NCI-H226 (cell line): ENCODE results near the gene SORCS2.

Source experiments
- DNase-seq: peaks from one replicate; pipeline ENCODE4 v3.0.0-alpha.2; 2015

SORCS2 gene

GRCh38 chr4:7648544-7649395 is 456.4 kb downstream of the SORCS2 start:
- DNase-seq: no peak

DNA sequence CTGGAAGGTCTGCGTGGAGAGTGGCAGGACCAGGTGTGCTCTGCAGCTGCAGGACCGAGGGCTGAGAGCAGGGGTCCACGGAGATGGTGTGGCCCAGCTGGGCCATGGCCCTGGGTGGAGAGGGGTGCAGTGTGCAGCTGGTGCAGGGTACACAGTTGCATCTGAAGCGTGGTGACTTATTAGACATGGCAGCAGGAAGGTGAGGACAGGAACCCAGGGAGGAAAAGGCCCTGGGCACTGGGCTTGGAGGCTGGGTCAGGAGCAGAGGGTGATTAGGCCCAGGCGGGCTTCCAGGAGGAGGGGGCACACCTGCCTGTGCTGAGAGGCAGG is 457.0 kb downstream of the SORCS2 start:
- no peak for DNase-seq

DNA sequence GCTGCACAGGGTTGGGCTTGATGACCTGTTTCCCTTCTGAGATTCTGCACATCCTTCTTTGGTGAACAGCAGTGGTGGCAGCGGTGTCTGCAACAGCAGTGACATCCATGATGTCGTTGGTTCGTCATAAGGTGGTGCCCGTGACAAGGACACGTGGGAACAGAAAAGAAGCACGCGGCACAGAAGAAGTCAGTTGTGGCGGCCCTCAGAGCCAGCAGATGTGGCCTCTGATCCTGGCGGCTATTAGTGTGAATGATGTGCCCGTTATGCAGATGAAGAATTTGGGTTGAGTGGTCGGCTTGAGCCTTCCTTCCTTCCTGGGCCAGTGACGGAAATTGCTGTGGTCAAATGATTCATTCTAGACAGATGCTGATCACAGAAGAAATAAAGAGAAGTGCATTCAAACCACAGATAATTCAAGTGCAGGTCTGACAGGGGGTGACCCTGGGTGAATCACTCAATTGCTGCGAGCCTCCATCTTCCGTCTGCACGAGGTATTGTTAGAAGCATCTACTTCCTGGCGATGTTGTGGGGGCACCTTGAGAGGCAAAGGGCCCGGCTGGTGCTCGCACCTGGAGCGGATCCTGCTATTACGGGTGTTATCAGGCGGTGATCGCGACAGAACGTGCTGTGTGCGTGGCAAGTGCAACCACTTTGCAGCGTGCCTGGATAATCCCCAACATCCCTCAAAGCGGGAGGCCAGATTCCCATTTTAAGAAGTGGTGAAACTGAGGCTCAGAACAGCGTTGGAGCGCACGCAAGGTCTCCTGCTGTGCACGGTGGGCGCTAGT is 457.6 kb downstream of the SORCS2 start:
- DNase-seq: peak; percentile 80

DNA sequence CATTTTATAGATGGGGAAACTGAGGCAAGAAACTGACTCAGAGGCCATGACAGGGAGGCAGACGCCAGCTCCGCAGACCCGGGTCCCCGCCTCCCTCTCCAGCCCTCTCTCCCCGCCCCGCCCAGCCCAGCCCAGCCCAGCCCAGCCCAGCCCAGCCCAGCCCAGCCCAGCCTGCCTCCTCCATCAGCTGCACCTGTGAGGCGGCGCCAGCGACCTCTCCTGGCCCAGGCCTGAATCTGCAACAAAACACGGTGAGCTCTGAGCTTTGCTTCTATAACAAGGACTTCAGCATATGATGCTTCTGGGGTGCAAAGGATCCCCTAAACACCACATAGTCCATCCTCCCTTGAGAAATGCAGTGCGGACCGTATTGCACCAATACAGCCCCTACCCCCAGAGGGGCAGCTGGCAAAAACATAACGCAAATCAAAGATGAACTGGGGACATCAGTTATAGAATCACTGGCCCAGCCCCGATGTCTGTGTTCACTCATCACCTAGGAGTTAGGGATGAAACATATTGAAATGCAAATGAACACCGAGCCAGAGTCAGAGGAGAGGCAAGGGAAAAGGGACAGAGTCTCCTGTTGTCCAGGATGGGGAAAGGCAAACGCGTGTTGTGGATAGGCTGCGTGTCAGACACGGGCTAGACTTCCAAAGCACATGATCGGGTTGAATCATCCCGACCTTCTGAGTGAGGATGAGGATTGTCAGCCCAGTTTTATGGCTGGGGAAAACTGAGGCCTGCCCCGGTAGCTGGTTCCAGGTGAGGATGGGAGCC is 458.5 kb downstream of the SORCS2 start:
- no peak for DNase-seq

GRCh38 chr4:7651461-7651921 is 459.2 kb downstream of the SORCS2 start:
- DNase-seq: no peak

- no peak for DNase-seq
Observed at GRCh38 chr4:7652006-7652405, 459.7 kb downstream of the SORCS2 start.

DNA sequence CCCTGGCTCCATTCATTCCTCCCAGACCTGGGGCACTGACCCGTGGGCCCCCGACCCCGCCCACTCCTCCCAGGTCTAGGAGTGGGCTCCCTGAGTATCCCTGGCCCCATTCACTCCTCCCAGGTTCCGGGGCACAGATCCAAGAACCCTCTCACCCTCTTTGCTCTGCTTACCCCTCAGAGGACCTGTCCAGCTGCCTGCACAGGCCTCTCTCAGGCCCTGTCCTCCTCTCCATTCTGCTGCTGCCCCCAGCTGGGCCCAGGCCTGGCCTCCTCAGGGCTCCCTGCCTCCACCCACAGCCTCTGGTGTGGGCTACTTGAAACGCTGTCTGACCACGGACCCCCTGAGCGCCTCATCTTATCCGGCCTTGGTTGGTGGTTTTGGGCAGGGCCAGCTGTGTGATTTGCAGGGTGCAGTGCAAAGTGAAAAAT is 460.1 kb downstream of the SORCS2 start:
- no peak for DNase-seq

DNA sequence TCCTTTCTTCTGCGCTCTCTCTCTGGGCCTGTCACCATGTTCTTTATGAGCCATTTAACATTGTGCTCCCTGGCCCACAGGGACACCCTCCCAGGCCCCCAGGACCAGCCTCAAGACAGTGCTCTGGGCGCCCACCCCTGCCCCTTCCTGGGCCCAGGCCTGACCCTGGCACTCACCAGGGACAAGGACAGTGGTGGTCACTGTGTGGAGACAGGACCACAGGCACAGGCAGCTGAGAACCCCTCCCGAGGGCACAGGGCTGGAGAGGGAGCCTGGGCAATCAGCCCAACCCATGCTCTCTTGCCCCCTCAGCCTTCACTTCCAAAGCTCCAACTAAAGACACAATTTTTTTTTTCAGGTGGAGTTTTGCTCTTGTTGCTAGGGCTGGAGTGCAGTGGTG is 460.6 kb downstream of the SORCS2 start:
- DNase-seq: no peak

DNA sequence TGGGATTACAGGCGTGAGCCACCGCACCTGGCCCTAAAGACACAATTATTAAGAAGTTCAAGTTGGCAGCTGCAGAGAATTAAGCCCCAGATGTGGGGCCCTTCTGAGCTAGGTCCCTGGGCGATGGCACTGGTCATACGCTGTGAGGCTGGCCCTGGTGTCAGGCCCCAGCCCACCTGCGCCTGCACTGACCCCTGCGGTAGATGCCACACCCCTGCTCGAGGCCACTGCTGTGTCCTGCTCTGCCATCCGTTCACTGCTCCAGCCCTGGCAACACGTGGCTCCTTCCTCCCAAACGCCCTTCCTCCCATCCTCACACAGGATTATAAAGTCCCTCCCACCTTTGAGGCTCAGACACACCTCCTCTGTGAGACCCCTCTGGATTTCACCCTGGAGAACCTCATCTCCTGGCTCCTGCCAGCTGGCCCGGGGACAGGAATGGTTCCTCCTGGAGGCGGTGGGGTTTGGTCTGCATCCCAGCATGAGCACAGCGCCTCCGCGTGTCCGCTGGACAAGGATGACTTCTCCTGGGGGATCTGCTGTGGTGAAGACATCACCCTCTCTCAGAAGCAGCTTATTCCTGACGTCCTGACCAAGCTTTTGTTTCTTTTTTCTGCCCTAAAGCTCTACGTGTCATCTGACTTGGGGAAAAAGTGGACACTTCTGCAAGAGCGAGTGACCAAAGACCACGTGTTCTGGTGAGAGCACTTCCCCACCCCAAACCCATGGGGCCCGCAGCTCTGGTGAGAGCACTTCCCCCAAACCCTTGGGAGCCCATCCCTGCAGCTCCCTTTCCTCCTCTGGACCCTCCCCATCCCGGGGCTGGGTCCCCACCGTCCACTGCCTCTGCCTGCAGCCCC is 461.4 kb downstream of the SORCS2 start:
- no peak for DNase-seq

- no peak for DNase-seq
Observed at GRCh38 chr4:7654550-7655445, 462.5 kb downstream of the SORCS2 start.

DNA sequence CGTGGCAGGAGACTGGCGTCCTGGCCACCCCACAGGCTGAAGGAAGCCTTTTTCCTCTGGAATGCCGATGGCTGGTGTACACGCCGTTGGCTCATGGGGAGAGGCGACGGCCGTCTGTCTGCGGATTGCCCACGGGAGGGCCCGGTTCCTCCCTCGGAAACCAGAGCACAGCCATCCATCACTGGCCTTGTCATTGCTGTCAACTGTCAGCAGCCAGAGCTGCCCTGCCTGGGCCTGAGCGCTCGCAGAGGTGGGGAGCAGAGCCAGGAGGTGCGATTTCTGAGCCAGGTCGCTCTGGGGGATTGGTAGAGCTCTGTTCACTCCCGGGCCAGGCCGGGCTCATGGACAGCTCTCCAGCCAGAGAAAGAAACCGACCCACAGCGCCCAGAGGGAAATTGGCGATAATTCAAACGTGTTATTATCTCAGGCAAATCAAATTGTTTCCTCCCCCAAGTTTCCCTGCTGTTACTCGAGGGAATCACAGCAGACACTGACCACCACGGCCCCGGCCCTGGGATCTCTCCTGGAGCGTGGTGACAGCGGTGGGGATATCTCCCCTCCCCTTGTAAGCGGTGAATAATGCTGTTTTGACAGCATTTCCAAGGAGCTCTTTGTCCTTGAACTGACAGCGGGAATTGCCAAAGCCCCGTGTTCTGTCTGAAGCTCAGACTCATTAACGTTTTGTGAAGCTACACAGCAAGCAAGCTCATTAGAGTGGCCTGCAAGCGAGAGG is 463.3 kb downstream of the SORCS2 start:
- no peak for DNase-seq

- no peak for DNase-seq
Observed at GRCh38 chr4:7656244-7656800, 464.0 kb downstream of the SORCS2 start.

DNA sequence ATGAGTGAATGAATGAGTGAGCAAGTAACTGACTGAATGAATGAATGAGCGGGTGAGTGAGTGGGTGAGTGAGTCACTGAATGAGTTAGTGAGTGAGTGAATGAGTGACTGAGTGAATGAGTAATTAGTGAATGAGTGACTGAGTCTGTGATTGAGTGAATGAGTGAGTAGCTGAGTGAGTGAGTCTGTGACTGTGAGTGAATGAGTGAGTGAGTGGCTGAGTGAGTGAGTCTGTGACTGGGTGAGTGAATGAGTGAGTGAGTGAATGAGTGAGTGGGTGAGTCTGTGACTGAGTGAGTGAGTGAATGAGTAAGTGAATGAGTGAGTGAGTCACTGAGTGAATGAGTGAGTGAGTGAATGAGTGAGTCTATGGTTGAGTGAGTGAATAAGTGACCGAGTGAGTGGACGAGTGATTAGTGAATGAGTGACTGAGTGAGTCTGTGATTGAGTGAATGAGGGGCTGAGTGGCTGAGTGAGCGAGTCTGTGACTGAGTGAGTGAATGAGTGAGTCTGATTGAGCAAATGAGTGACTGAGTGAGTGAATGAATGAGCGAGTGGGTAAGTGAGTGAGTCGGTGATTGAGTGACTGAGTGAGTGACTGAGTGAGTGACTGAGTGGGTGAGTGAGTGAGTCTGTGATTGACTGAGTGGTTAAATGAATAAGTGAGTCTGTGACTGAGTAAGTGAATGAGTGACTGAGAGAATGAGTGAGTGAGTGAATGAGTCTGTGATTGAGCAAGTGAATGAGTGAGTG is 465.4 kb downstream of the SORCS2 start:
- DNase-seq: no peak

GRCh38 chr4:7658341-7659204 is 466.2 kb downstream of the SORCS2 start:
- peak; percentile 8 for DNase-seq

DNA sequence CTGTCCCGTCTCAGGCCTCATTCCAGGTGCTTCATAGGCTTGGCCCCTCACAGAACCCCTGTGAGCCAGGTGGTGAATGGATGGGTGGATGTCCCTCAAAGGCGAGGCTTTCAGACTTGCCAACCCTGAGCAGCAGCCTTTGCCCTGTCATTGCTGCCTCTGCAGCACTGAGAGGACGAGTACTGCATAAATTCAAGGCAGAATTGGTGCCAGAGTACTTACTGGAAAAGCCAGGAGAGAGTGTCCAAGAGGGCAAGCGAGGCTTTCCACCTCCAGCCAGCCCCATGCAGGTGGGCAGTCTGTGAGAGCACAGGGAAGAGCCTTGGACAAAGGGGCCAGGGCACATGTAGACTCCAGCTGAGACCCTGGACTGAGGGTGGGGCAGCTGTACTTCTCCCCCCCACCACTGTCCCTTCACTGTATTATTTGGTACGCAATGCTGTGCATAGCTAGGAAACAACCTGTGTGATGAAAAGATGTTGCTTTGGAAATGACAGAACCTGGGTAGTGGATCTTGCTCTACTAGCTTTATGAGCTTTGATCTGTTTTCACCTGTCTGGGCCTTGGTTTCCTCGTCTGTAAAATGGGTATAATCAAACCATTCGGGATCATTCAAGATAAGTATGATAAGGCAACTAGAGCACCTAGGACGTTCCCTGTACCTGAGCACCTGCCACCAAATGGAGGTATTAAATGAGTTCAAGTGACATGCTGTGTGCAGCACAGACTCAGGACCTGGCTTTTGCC is 467.3 kb downstream of the SORCS2 start:
- DNase-seq: no peak

- no peak for DNase-seq
Observed at GRCh38 chr4:7660176-7661039, 468.1 kb downstream of the SORCS2 start.
